ENCODE results near the gene SYT8. TPM values are rescaled to one million over a fixed set of nuclear protein-coding genes. Genes with fewer than 3 reads are reported as not detected.

The SYT8 gene
- total RNA-seq, 1 donor, result not detected

DNA sequence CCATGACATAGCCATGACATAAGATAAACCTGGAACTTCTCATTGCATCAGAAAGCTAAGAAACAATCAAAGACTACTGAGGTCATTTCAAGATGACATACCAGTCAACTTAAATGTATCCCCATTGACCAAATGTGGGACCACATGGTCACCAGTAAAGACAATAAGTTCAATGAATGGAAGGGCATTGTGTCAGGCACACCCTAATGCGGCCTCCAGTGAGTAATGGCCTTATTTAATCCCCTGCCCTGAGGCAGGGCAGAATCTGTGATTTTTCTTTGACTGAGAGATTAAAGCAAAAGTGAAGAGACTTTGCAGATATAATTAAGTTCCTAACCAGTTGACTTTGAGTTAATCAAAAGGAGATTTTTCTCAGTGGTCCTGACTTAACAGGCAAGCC, 17.3 kb upstream of the SYT8 start:
- DNase-seq (ENCODE audit: low read depth), result no peak
- no peak overlapping the region for H3K4me3 ChIP-seq (ENCODE audit: low read depth, low read length)
- TF ChIP-seq, protein P1, sequence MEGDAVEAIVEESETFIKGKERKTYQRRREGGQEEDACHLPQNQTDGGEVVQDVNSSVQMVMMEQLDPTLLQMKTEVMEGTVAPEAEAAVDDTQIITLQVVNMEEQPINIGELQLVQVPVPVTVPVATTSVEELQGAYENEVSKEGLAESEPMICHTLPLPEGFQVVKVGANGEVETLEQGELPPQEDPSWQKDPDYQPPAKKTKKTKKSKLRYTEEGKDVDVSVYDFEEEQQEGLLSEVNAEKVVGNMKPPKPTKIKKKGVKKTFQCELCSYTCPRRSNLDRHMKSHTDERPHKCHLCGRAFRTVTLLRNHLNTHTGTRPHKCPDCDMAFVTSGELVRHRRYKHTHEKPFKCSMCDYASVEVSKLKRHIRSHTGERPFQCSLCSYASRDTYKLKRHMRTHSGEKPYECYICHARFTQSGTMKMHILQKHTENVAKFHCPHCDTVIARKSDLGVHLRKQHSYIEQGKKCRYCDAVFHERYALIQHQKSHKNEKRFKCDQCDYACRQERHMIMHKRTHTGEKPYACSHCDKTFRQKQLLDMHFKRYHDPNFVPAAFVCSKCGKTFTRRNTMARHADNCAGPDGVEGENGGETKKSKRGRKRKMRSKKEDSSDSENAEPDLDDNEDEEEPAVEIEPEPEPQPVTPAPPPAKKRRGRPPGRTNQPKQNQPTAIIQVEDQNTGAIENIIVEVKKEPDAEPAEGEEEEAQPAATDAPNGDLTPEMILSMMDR (IDR thresholded peaks at IDR 0.05; ENCODE audit: insufficient read depth, low read length), result no peak

DNA sequence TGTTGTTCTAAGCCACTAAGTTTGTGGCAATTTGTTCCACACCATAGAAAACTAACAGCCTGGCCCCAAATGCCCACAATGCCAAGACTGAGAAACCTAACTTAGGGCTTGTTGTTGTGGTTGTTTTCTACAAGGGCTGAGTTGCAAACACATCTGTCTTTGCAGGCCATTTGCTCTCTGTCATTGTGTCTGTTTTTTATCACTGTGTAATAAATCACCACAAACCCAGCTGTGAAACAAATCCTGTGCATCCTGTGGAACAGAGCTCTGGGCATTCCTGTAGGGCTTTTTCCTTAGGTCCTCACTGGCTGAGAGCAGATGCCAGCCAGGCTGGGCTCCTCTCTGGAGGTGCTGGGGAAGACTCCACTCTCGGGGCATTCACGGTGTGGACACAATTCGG, 15.7 kb upstream of the SYT8 start:
- DNase-seq (ENCODE audit: low read depth), result no peak
- TF ChIP-seq, protein P1 (IDR thresholded peaks at IDR 0.05; ENCODE audit: insufficient read depth, low read length), result no peak
- H3K4me3 ChIP-seq (ENCODE audit: low read depth, low read length), result no peak overlapping the region

DNA sequence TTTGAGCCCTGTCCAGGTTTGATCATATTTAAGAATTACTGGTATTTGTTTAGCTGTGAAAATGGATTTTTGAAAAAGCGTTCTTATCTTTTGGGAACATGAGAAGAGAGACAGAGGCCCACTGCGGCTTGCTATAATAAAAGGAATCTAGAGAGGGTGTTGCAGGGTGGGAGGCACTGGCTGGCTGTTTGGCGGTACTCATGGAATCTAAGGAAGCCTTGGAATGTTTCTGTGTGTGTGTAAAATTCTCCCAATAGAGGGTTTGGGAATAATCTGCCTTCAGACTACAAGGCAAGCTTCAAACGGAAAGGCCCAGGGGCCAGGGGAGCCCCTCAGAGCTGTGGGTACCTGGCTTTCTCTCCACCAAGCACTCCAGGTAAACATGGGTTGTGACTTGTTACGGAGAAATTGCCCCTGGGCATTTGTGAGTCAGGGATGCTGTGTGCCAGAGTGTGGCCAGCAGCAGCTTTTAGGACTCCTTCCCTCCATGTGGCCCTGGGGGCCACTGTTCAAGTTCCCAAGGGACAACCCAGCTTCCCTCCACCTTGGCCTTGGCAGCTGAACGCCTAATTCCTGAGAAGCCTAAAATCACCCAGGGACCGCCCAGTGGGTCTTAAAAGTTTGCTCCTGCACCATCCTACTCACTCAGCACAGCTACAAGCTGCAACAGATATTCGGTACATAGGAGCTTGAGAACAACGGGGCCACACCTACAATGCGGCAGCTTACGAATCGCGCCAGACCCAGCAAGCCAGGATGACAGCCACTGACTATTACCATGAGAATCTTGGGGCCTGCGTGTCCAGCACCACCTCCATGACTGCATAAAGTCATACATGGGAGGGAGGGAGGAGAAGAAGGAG, 14.1 kb upstream of the SYT8 start:
- peak; percentile 63 for DNase-seq (ENCODE audit: low read depth)
- H3K4me3 ChIP-seq (ENCODE audit: low read depth, low read length), result no peak overlapping the region

DNA sequence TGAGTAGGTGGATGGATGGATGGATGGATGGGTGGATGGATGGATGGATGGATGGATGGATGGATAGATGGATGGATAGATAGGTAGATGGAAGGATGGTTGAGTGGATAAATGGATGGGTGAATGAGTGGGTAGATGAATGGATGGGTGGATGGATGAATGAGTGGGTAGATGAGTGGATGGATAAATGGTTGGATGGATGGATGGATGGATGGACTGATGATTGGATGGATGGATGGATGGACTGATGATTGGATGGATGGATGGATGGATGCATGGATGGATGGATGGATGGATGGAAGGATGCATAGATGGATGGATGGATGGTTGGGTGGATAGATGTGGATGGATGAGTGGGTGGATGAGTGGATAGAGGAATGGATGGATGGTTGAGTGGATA, 13.2 kb upstream of the SYT8 start:
- TF ChIP-seq, protein P1 (IDR thresholded peaks at IDR 0.05; ENCODE audit: insufficient read depth, low read length), result no peak

More for the DNA sequence above, 14.1 kb upstream of the SYT8 start:
- TF ChIP-seq, protein P1 (IDR thresholded peaks at IDR 0.05; ENCODE audit: insufficient read depth, low read length), result no peak

DNA sequence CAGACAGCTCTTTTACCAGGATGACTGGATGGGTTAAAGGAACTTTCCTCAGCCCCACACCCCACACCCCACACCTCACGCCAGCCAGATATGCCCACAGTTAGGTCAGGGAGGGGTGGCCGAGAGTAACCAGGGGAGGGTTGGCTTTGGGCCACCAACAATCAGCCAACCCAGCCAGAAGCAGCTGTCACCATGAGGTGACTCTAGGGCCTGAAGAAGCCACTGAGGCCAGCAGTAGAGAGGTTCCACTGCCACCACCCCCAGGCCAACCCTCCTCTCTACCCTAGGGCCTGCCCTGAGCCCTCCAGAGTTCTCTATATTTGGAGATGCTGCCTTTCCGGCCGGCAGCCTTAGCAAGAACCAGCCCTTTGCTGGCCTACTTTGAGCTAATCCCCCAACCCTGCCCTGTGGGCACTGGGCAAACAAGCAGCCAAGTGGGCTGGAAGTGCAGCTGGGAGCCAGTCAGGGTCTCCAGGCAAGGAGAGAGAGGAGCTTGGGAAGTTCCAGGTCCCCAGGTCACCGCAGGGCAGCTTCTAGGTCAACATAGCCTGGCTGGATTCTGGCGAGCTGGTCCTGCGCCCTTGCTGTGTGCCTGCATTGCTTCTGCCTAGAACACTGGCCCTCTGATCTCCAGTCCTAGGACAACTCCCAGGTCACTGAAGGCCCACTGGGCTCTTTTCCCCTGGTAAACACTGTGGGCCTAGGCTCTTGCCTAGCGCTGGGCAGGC, 12.0 kb upstream of the SYT8 start:
- H3K4me3 ChIP-seq (ENCODE audit: low read depth, low read length), result no peak overlapping the region
- no peak for DNase-seq (ENCODE audit: low read depth)
- TF ChIP-seq, protein P1 (IDR thresholded peaks at IDR 0.05; ENCODE audit: insufficient read depth, low read length), result no peak

More for the DNA sequence above, 13.2 kb upstream of the SYT8 start:
- DNase-seq (ENCODE audit: low read depth), result no peak
- H3K4me3 ChIP-seq (ENCODE audit: low read depth, low read length), result no peak overlapping the region

DNA sequence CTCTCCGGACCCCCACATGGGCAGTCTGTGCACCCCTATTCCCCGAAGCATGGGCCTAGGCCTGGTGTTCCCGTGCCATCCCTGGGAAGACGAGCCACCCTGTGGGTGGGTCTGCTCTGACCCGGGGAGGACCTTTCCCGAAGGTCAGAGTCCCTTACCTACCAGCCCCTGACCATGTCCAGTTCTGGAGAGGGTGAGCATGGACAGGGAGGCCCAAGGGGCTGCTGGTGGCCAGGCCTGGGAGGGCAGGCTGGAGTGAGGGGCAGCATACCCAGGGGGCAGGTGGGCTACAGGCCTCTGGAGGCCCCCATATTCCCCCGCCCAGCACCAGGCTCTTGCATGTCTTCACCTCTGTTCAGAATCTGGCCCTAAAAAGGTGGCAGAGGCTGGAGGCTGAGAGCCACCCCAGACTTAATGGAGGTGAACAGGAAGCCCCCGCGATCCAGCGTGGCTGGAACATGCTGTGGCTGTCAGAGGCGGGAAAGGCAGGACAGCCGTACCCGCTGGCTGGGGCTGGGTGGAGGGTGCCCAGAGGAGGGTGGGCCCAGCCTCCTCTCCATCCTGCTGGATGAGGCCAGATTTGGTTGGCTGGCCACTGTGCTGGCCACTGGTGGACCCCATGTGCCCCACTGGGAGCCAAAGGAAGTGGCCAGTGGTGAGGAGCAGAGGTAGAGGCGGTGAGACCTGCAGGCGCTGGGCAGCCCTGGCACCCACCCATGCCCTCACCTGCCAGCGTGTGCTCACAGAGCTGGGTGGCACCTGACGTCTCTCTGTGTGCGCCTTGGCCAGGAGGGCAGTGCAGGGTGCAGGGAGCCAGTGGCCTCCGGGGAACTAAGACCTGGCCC, 11.2 kb upstream of the SYT8 start:
- TF ChIP-seq, protein P1 (IDR thresholded peaks at IDR 0.05; ENCODE audit: insufficient read depth, low read length), result no peak
- no peak for DNase-seq (ENCODE audit: low read depth)
- H3K4me3 ChIP-seq (ENCODE audit: low read depth, low read length), result no peak overlapping the region

All from fibroblast of the aortic adventitia (primary cell).